Breast epithelium (tissue), 3 donors: ENCODE results near the gene OR2J3.

Experiments used
- POLR2A ChIP-seq: fragments of 450-650 bp; IDR thresholded peaks from one replicate; pipeline ENCODE4 v1.6.1; 2016; ENCODE audit warnings: antibody characterized with exemption, mild to moderate bottlenecking, moderate library complexity
- POLR2AphosphoS5 ChIP-seq, 3 donors: sonication (generic); formaldehyde crosslinking; IDR thresholded peaks; one replicate each; pipeline ENCODE4 v1.6.1; 2017; ENCODE audit warnings: antibody characterized with exemption in 3 of 3
- TF ChIP-seq, protein P1 (sequence below), 3 donors: fragments of 450-650 bp; IDR thresholded peaks; one replicate each; pipeline ENCODE4 v1.5.1; 2016 to 2017; ENCODE audit warnings: antibody characterized with exemption in 3 of 3, mild to moderate bottlenecking in 3 of 3, moderate library complexity in 3 of 3

DNA sequence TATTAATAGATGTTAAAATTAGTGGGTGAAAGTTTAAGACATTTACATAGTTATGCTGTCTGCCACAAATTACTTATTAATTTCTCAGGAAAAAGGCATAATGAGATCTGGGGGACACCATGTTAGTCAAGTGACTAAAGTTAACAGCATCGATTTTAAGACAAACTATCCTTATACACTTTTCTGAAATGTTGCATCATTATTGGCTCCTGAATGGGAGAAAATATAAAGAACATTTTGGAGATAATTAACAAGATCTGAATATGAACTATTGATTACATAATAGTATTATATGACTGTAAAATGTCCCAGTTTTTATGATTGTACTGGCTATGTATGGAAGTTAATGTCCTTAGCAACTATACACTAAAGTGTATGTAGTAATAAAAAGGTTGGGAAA is 28.7 kb upstream of the OR2J3 start:
- TF ChIP-seq, protein P1, sequence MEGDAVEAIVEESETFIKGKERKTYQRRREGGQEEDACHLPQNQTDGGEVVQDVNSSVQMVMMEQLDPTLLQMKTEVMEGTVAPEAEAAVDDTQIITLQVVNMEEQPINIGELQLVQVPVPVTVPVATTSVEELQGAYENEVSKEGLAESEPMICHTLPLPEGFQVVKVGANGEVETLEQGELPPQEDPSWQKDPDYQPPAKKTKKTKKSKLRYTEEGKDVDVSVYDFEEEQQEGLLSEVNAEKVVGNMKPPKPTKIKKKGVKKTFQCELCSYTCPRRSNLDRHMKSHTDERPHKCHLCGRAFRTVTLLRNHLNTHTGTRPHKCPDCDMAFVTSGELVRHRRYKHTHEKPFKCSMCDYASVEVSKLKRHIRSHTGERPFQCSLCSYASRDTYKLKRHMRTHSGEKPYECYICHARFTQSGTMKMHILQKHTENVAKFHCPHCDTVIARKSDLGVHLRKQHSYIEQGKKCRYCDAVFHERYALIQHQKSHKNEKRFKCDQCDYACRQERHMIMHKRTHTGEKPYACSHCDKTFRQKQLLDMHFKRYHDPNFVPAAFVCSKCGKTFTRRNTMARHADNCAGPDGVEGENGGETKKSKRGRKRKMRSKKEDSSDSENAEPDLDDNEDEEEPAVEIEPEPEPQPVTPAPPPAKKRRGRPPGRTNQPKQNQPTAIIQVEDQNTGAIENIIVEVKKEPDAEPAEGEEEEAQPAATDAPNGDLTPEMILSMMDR (IDR thresholded peaks at IDR 0.05), result no peak
- no peak for TF ChIP-seq POLR2AphosphoS5 (IDR thresholded peaks at IDR 0.05)
- no peak for TF ChIP-seq POLR2A
